Activated CD4-positive, alpha-beta T cell treated with anti-CD3 and anti-CD28 coated beads, Interleukin-2, amount 10 ng/mL, durations not matched to agents 24 days and 14 days (primary cell): ENCODE data around the gene EXOC4. TPM values are rescaled to one million over a fixed set of nuclear protein-coding genes. Genes with fewer than 3 reads are reported as not detected.

ENCODE experiments used
- DNase-seq: peaks from one replicate; pipeline ENCODE4 v3.0.0; 2022
- H3K27ac Mint-ChIP-seq: one replicate; pipeline ENCODE4 v1.8.0; 2022; ENCODE audit warnings: mild to moderate bottlenecking, mixed read lengths
- H3K27me3 Mint-ChIP-seq: one replicate; pipeline ENCODE4 v1.8.0; 2022; ENCODE audit warnings: mixed read lengths
- H3K36me3 Mint-ChIP-seq: one replicate; pipeline ENCODE4 v1.8.0; 2022; ENCODE audit warnings: low read depth, mild to moderate bottlenecking, mixed read lengths
- H3K4me1 Mint-ChIP-seq: one replicate; pipeline ENCODE4 v1.8.0; 2021; ENCODE audit warnings: mixed read lengths
- H3K4me3 Mint-ChIP-seq: one replicate; pipeline ENCODE4 v1.8.0; 2022; ENCODE audit warnings: mild to moderate bottlenecking, moderate library complexity, mixed read lengths
- H3K9me3 Mint-ChIP-seq: one replicate; pipeline ENCODE4 v1.8.0; 2021; ENCODE audit warnings: mixed read lengths
- intact Hi-C: fragments of 100-400 bp; cut with micrococcal nuclease; formaldehyde crosslinking; loops from one replicate; pipeline ENCODE4 v1.15.1; 2023
- total RNA-seq: library from RNA; stranded (reverse); gene quantifications from 2 replicates; pipeline ENCODE4 v1.2.3, GENCODE V29; 2022

EXOC4 gene
- total RNA-seq, 1 donor from 2014 or later = 53.0 TPM

- H3K36me3 Mint-ChIP-seq = no peaks in the 10 kb centered on the region
- DNase-seq = no peak
- H3K4me3 Mint-ChIP-seq = no peak overlapping the region
- H3K27ac Mint-ChIP-seq = no peak overlapping the region
- intact Hi-C loops = no loop called here
- peaks cover 5% of the 10 kb centered on the region for H3K4me1 Mint-ChIP-seq
- no peaks in the 10 kb centered on the region for H3K9me3 Mint-ChIP-seq
- no peaks in the 10 kb centered on the region for H3K27me3 Mint-ChIP-seq
These were observed 116.3 kb downstream of the EXOC4 start for GRCh38 chr7:133369130-133369529.

- Mint-ChIP-seq H3K9me3 (no peaks in the 10 kb centered on the region), H3K4me1 (peaks cover 2% of the 10 kb centered on the region), H3K4me3 (no peak overlapping the region), H3K36me3 (peaks cover 3% of the 10 kb centered on the region), H3K27me3 (no peaks in the 10 kb centered on the region), H3K27ac (no peak overlapping the region)
- intact Hi-C loops = no loop called here
- DNase-seq = no peak
These were observed 118.7 kb downstream of the EXOC4 start for GRCh38 chr7:133371616-133372015.

- H3K9me3 Mint-ChIP-seq = peaks cover 1% of the 10 kb centered on the region
- intact Hi-C loops = no loop called here
- peaks cover 4% of the 10 kb centered on the region for H3K36me3 Mint-ChIP-seq
- no peaks in the 10 kb centered on the region for H3K27me3 Mint-ChIP-seq
- no peak overlapping the region for H3K27ac Mint-ChIP-seq
- peaks cover 2% of the 10 kb centered on the region for H3K4me1 Mint-ChIP-seq
- DNase-seq = no peak
- no peak overlapping the region for H3K4me3 Mint-ChIP-seq
These were observed 119.5 kb downstream of the EXOC4 start for GRCh38 chr7:133372337-133372736.

GRCh38 chr7:133376514-133376913 is 123.6 kb downstream of the EXOC4 start:
- H3K9me3 Mint-ChIP-seq = peaks cover 3% of the 10 kb centered on the region
- H3K4me1 Mint-ChIP-seq = no peaks in the 10 kb centered on the region
- no peak overlapping the region for H3K27ac Mint-ChIP-seq
- DNase-seq = no peak
- H3K4me3 Mint-ChIP-seq = no peak overlapping the region
- H3K36me3 Mint-ChIP-seq = peaks cover 7% of the 10 kb centered on the region
- no peaks in the 10 kb centered on the region for H3K27me3 Mint-ChIP-seq
- intact Hi-C loops = no loop called here

- intact Hi-C loops = no loop called here
- Mint-ChIP-seq H3K27ac (no peak overlapping the region), H3K4me1 (no peaks in the 10 kb centered on the region), H3K9me3 (peaks cover 3% of the 10 kb centered on the region), H3K27me3 (no peaks in the 10 kb centered on the region), H3K36me3 (peaks cover 3% of the 10 kb centered on the region), H3K4me3 (no peak overlapping the region)
- no peak for DNase-seq
These were observed 129.1 kb downstream of the EXOC4 start for GRCh38 chr7:133381965-133382364.

- H3K4me1 Mint-ChIP-seq = no peaks in the 10 kb centered on the region
- H3K9me3 Mint-ChIP-seq = no peaks in the 10 kb centered on the region
- no peaks in the 10 kb centered on the region for H3K36me3 Mint-ChIP-seq
- no peaks in the 10 kb centered on the region for H3K27me3 Mint-ChIP-seq
- H3K27ac Mint-ChIP-seq = no peak overlapping the region
- intact Hi-C loops = no loop called here
- no peak for DNase-seq
- H3K4me3 Mint-ChIP-seq = no peak overlapping the region
These were observed 130.1 kb downstream of the EXOC4 start for GRCh38 chr7:133382775-133383559.

GRCh38 chr7:133386205-133386604 is 133.3 kb downstream of the EXOC4 start:
- H3K27ac Mint-ChIP-seq = no peak overlapping the region
- no peaks in the 10 kb centered on the region for H3K27me3 Mint-ChIP-seq
- H3K9me3 Mint-ChIP-seq = peaks cover 4% of the 10 kb centered on the region
- H3K4me1 Mint-ChIP-seq = no peaks in the 10 kb centered on the region
- no peaks in the 10 kb centered on the region for H3K36me3 Mint-ChIP-seq
- H3K4me3 Mint-ChIP-seq = no peak overlapping the region
- intact Hi-C loops = no loop called here
- no peak for DNase-seq

GRCh38 chr7:133389727-133390126 is 136.8 kb downstream of the EXOC4 start:
- no peak overlapping the region for H3K4me3 Mint-ChIP-seq
- H3K36me3 Mint-ChIP-seq = no peaks in the 10 kb centered on the region
- peaks cover 4% of the 10 kb centered on the region for H3K9me3 Mint-ChIP-seq
- no peaks in the 10 kb centered on the region for H3K4me1 Mint-ChIP-seq
- H3K27ac Mint-ChIP-seq = no peak overlapping the region
- H3K27me3 Mint-ChIP-seq = no peaks in the 10 kb centered on the region
- intact Hi-C loops = no loop called here
- no peak for DNase-seq

- no peaks in the 10 kb centered on the region for H3K27me3 Mint-ChIP-seq
- intact Hi-C loops = no loop called here
- H3K9me3 Mint-ChIP-seq = peaks cover 4% of the 10 kb centered on the region
- H3K4me3 Mint-ChIP-seq = no peak overlapping the region
- no peaks in the 10 kb centered on the region for H3K4me1 Mint-ChIP-seq
- no peaks in the 10 kb centered on the region for H3K36me3 Mint-ChIP-seq
- no peak for DNase-seq
- no peak overlapping the region for H3K27ac Mint-ChIP-seq
These were observed 138.3 kb downstream of the EXOC4 start for GRCh38 chr7:133391206-133391605.

GRCh38 chr7:133394369-133394768 is 141.5 kb downstream of the EXOC4 start:
- Mint-ChIP-seq H3K36me3 (no peaks in the 10 kb centered on the region), H3K4me1 (no peaks in the 10 kb centered on the region), H3K9me3 (no peaks in the 10 kb centered on the region), H3K4me3 (no peak overlapping the region), H3K27me3 (no peaks in the 10 kb centered on the region), H3K27ac (no peak overlapping the region)
- no peak for DNase-seq
- intact Hi-C loops = no loop called here

- Mint-ChIP-seq H3K4me1 (no peaks in the 10 kb centered on the region), H3K4me3 (no peak overlapping the region), H3K9me3 (no peaks in the 10 kb centered on the region), H3K27me3 (no peaks in the 10 kb centered on the region), H3K36me3 (no peaks in the 10 kb centered on the region), H3K27ac (no peak overlapping the region)
- intact Hi-C loops = no loop called here
- DNase-seq = no peak
These were observed 142.7 kb downstream of the EXOC4 start for GRCh38 chr7:133395551-133395950.

GRCh38 chr7:133398506-133398905 is 145.6 kb downstream of the EXOC4 start:
- DNase-seq = no peak
- no peak overlapping the region for H3K4me3 Mint-ChIP-seq
- no peak overlapping the region for H3K27ac Mint-ChIP-seq
- no peaks in the 10 kb centered on the region for H3K36me3 Mint-ChIP-seq
- H3K27me3 Mint-ChIP-seq = no peaks in the 10 kb centered on the region
- H3K9me3 Mint-ChIP-seq = no peaks in the 10 kb centered on the region
- H3K4me1 Mint-ChIP-seq = peaks cover 2% of the 10 kb centered on the region
- intact Hi-C loops = no loop called here

GRCh38 chr7:133401225-133401624 is 148.3 kb downstream of the EXOC4 start:
- no peaks in the 10 kb centered on the region for H3K36me3 Mint-ChIP-seq
- peaks cover 2% of the 10 kb centered on the region for H3K4me1 Mint-ChIP-seq
- no peak overlapping the region for H3K27ac Mint-ChIP-seq
- intact Hi-C loops = no loop called here
- H3K4me3 Mint-ChIP-seq = no peak overlapping the region
- no peaks in the 10 kb centered on the region for H3K9me3 Mint-ChIP-seq
- no peak for DNase-seq
- H3K27me3 Mint-ChIP-seq = no peaks in the 10 kb centered on the region

GRCh38 chr7:133408212-133408611 is 155.3 kb downstream of the EXOC4 start:
- Mint-ChIP-seq H3K4me1 (no peaks in the 10 kb centered on the region), H3K9me3 (peaks cover 8% of the 10 kb centered on the region), H3K4me3 (no peak overlapping the region), H3K27ac (no peak overlapping the region), H3K36me3 (peaks cover 4% of the 10 kb centered on the region), H3K27me3 (no peaks in the 10 kb centered on the region)
- no peak for DNase-seq
- intact Hi-C loops = no loop called here

- DNase-seq = no peak
- peaks cover 4% of the 10 kb centered on the region for H3K36me3 Mint-ChIP-seq
- intact Hi-C loops = no loop called here
These were observed 156.5 kb downstream of the EXOC4 start for GRCh38 chr7:133409421-133409820.

More at GRCh38 chr7:133409421-133409820, 156.5 kb downstream of the EXOC4 start:
- Mint-ChIP-seq H3K9me3 (peaks cover 8% of the 10 kb centered on the region), H3K4me3 (no peak overlapping the region), H3K4me1 (no peaks in the 10 kb centered on the region), H3K27me3 (no peaks in the 10 kb centered on the region), H3K27ac (no peak overlapping the region)
